Mucosa of stomach (tissue), 1 donor: ENCODE results near the gene KRT33A.
"Not testable (repeated sequence)": the region's sequence is repeated elsewhere in the genome, so short reads cannot be mapped to it uniquely, and the experiment has no call there.

Experiments
- H3K27me3 ChIP-seq: one replicate; pipeline ENCODE4 v1.7.0; 2013; ENCODE audit warnings: mild to moderate bottlenecking, low read length; ENCODE audit not compliant: control insufficient read depth, insufficient read depth
- H3K36me3 ChIP-seq: one replicate; pipeline ENCODE4 v1.7.0; 2013; ENCODE audit warnings: low read length; ENCODE audit not compliant: control insufficient read depth, insufficient read depth
- H3K4me1 ChIP-seq: one replicate; pipeline ENCODE4 v1.7.0; 2013; ENCODE audit warnings: mild to moderate bottlenecking, low read length; ENCODE audit not compliant: control insufficient read depth, insufficient read depth
- H3K4me3 ChIP-seq: one replicate; pipeline ENCODE4 v1.7.0; 2013; ENCODE audit warnings: low read length
- H3K9ac ChIP-seq: one replicate; pipeline ENCODE4 v1.7.0; 2013; ENCODE audit warnings: mild to moderate bottlenecking, low read length, moderate library complexity
- H3K9me3 ChIP-seq: one replicate; pipeline ENCODE4 v1.7.0; 2013; ENCODE audit warnings: mild to moderate bottlenecking, low read length, moderate library complexity; ENCODE audit not compliant: control insufficient read depth
- donor health status: Pancreatic carcinoma.

The KRT33A gene

GRCh38 chr17:41386227-41386626, 35.6 kb upstream of the KRT33A start:
- no peaks in the 10 kb centered on the region for H3K36me3 ChIP-seq
- H3K9ac ChIP-seq = no peak overlapping the region
- H3K27me3 ChIP-seq = no peaks in the 10 kb centered on the region
- H3K4me1 ChIP-seq = no peaks in the 10 kb centered on the region
- no peaks in the 10 kb centered on the region for H3K9me3 ChIP-seq
- no peak overlapping the region for H3K4me3 ChIP-seq

DNA sequence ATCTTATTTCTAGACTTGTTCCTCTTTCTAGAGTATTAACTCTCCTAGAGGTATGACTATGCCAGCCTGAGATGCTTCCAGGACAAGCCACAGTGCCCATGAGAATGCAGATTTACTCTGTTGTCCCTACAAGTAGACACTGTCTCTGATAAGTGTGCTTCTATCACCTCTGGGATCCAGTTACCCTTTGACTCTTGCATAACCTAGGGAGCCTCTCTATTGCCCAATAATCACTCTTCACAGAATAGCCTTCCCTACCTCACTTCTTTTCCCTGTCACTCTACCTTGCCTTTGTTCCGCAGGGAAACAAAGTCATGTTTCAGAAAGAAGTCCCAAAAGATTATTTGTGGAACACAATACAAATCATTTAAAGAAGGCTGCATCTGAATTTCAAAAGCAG, 33.1 kb upstream of the KRT33A start:
- no peaks in the 10 kb centered on the region for H3K9me3 ChIP-seq
- peaks cover 4% of the 10 kb centered on the region for H3K27me3 ChIP-seq
- no peak overlapping the region for H3K9ac ChIP-seq
- no peaks in the 10 kb centered on the region for H3K36me3 ChIP-seq
- no peak overlapping the region for H3K4me3 ChIP-seq
- H3K4me1 ChIP-seq = no peaks in the 10 kb centered on the region

- Histone ChIP-seq H3K9me3 (no peaks in the 10 kb centered on the region), H3K27me3 (peaks cover 4% of the 10 kb centered on the region), H3K36me3 (no peaks in the 10 kb centered on the region), H3K4me1 (no peaks in the 10 kb centered on the region), H3K4me3 (no peak overlapping the region), H3K9ac (no peak overlapping the region)
Measured at GRCh38 chr17:41382394-41382793, 31.8 kb upstream of the KRT33A start.

- not testable (repeated sequence) for H3K36me3 ChIP-seq, H3K9ac ChIP-seq, H3K4me1 ChIP-seq, H3K9me3 ChIP-seq, H3K4me3 ChIP-seq, H3K27me3 ChIP-seq
Measured at GRCh38 chr17:41381943-41382342, 31.3 kb upstream of the KRT33A start, which contains the start of gene KRT34. Gene KRT34 (minus strand): TSS chr17:41382306. CDS start chr17:41382246, 60 bp downstream.

DNA sequence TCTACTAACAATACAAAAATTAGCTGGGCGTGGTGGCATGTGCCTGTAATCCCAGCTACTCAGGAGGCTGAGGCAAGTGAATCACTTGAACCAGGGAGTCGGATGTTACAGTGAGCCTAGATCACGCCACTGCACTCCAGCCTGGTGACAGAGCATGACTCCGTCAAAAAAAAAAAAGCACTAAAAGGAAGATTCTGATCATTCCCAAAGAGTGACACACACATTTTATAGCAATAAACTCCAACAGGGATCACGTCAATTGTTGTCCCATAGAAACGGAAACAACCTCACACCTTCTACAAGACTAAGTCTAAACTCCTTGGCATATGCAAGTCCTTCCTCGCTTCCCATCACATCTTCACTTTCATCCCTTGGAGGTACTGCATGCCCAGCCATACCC, 29.5 kb upstream of the KRT33A start:
- H3K9ac ChIP-seq, H3K36me3 ChIP-seq, H3K4me1 ChIP-seq: not testable (repeated sequence)

DNA sequence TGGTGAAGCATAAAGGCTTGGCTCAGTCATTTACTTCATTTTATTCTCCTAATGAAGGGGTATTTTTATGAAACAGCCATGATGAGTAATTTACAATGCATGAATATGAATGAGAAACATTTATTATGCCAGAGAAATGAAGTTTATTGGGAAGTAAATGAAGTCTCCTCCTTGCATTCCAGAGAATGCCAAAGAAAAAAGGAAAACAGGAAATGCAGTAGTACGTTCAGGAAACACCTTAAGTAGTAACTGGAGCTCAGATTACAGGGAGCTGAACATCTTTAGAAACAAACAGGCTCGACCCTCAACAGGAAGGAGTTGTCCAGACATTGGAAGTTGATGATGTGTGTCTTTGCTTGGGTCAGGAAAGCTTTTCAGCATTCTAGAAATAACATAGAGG, 26.9 kb upstream of the KRT33A start:
- no peaks in the 10 kb centered on the region for H3K9me3 ChIP-seq
- H3K4me3 ChIP-seq = no peak overlapping the region
- H3K4me1 ChIP-seq = no peaks in the 10 kb centered on the region
- no peaks in the 10 kb centered on the region for H3K36me3 ChIP-seq
- peaks cover 4% of the 10 kb centered on the region for H3K27me3 ChIP-seq
- H3K9ac ChIP-seq = no peak overlapping the region

More for the DNA sequence above, 29.5 kb upstream of the KRT33A start:
- not testable (repeated sequence) for H3K4me3 ChIP-seq, H3K9me3 ChIP-seq, H3K27me3 ChIP-seq

- no peak within 1 kb of the TSS for H3K9ac ChIP-seq
- H3K27me3 ChIP-seq = no peaks in the 10 kb centered on the region
- H3K36me3 ChIP-seq = no peaks in the 10 kb centered on the region
- H3K9me3 ChIP-seq = no peaks in the 10 kb centered on the region
- no peak within 1 kb of the TSS for H3K4me3 ChIP-seq
- no peaks in the 10 kb centered on the region for H3K4me1 ChIP-seq
Measured at GRCh38 chr17:41369713-41370112, 19.1 kb upstream of the KRT33A start, which contains the start of gene KRT33B. Gene KRT33B (minus strand): TSS chr17:41369813. CDS start chr17:41369750, 63 bp downstream.

DNA sequence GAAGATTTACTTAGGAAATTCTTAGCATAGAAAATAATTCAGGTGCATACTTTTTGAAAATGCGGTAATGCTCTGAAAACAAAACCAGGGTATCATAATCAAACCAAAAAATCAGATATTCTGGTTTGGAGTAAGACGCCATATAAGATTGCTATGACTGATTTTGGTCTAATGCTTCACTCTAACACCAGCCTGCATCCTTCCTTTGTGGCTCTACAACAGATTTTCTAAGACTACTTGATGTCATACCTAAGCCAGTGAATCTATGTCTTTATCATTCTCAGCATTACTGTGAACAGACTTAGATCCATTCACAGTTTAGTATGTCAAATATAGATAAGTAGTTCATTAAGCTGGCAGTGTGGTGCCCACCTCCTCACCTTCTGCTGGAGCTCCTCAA, 18.4 kb upstream of the KRT33A start:
- H3K9ac ChIP-seq = no peak overlapping the region
- H3K9me3 ChIP-seq = no peaks in the 10 kb centered on the region
- H3K27me3 ChIP-seq = no peaks in the 10 kb centered on the region
- no peaks in the 10 kb centered on the region for H3K36me3 ChIP-seq
- no peaks in the 10 kb centered on the region for H3K4me1 ChIP-seq
- no peak overlapping the region for H3K4me3 ChIP-seq

GRCh38 chr17:41367426-41368075, 16.9 kb upstream of the KRT33A start:
- Histone ChIP-seq H3K4me1 (no peaks in the 10 kb centered on the region), H3K9me3 (no peaks in the 10 kb centered on the region), H3K36me3 (no peaks in the 10 kb centered on the region), H3K4me3 (no peak overlapping the region), H3K9ac (no peak overlapping the region), H3K27me3 (no peaks in the 10 kb centered on the region)

GRCh38 chr17:41366070-41366469, 15.4 kb upstream of the KRT33A start:
- no peaks in the 10 kb centered on the region for H3K36me3 ChIP-seq
- no peak overlapping the region for H3K9ac ChIP-seq
- H3K9me3 ChIP-seq = no peaks in the 10 kb centered on the region
- H3K4me1 ChIP-seq = no peaks in the 10 kb centered on the region
- no peak overlapping the region for H3K4me3 ChIP-seq
- H3K27me3 ChIP-seq = no peaks in the 10 kb centered on the region

- Histone ChIP-seq H3K4me1 (no peaks in the 10 kb centered on the region), H3K4me3 (no peak overlapping the region), H3K27me3 (no peaks in the 10 kb centered on the region), H3K36me3 (no peaks in the 10 kb centered on the region), H3K9ac (no peak overlapping the region), H3K9me3 (no peaks in the 10 kb centered on the region)
Measured at GRCh38 chr17:41363881-41364280, 13.3 kb upstream of the KRT33A start.

- Histone ChIP-seq H3K27me3 (no peaks in the 10 kb centered on the region), H3K4me1 (no peaks in the 10 kb centered on the region), H3K9ac (no peak overlapping the region)
Measured at GRCh38 chr17:41360296-41360995, 9.8 kb upstream of the KRT33A start.

More at GRCh38 chr17:41360296-41360995, 9.8 kb upstream of the KRT33A start:
- H3K4me3 ChIP-seq = no peak overlapping the region
- H3K9me3 ChIP-seq = no peaks in the 10 kb centered on the region
- H3K36me3 ChIP-seq = no peaks in the 10 kb centered on the region
